K562 (cell line): ENCODE results near the gene FGFR4. TPM values are rescaled to one million over a fixed set of nuclear protein-coding genes. Genes with fewer than 3 reads are reported as not detected.

ENCODE experiments used
- ATAC-seq: fragments of 200-7000 bp; cut with Tn5 transposase; 3 replicates; pipeline ENCODE4 v1.9.1; 2020; ENCODE audit warnings: moderate library complexity
- BruUV-seq: library from RNA; stranded (reverse); fragments of 400-500 nt; replicated peaks from 2 replicates; lab custom pipeline; 2021; lab: Mats Ljungman, UMichigan
- CTCF ChIA-PET: fragments of 300-600 bp; formaldehyde crosslinking; extraction: SDS; loops from one replicate; lab custom pipeline; 2021; ENCODE audit warnings: low intra/inter-chr PET ratio; lab: Yijun Ruan, JAX
- POLR2A ChIA-PET: fragments of 300-600, 350-650 bp; sonication (Branson Sonifier 250); formaldehyde crosslinking; extraction: SDS; loops from one replicate; lab custom pipeline; 2021; ENCODE audit warnings: antibody characterized with exemption, inconsistent platforms; lab: Yijun Ruan, JAX
- DNase-seq, 4 experiments: peaks; one replicate each; pipeline versions ENCODE4 v3.0.0 to v3.0.0-alpha.2; 2011 to 2018; ENCODE audit warnings: low spot score in 3 of 4, mixed read lengths in 3 of 4; ENCODE audit errors: extremely low read depth in 1 of 4
- FAIRE-seq: peaks from 2 replicates; lab custom pipeline; 2011; peaks lifted over from hg19 to GRCh38; lab: Jason Lieb, UNC
- H2AFZ ChIP-seq: 2 replicates; pipeline ENCODE4 v1.6.0; 2011; ENCODE audit warnings: low read depth, low read length, control low read depth, inconsistent platforms
- H3K27ac ChIP-seq: fragments of 200-600 bp; 3 replicates; pipeline ENCODE4 v1.8.0; 2011; ENCODE audit warnings: low read depth, mild to moderate bottlenecking, control low read depth, inconsistent platforms, low read length, moderate library complexity, mixed read lengths; ENCODE audit errors: extremely low read depth
- H3K27me3 ChIP-seq, 2 experiments: fragments of 300-600 bp in 1 of 2; 2 replicates in 1 of 2; 3 replicates in 1 of 2; pipeline versions ENCODE4 v1.6.0 to v1.8.0; 2011; ENCODE audit warnings: inconsistent platforms in 2 of 2, low read length in 2 of 2, mild to moderate bottlenecking in 1 of 2, mixed read lengths in 1 of 2, moderate library complexity in 1 of 2; ENCODE audit not compliant: control insufficient read depth in 2 of 2, insufficient read depth in 2 of 2
- H3K36me3 ChIP-seq: fragments of 300-600 bp; 3 replicates; pipeline ENCODE4 v1.8.0; 2011; ENCODE audit warnings: mild to moderate bottlenecking, low read length, inconsistent platforms; ENCODE audit not compliant: control insufficient read depth, insufficient read depth
- H3K4me1 ChIP-seq, 2 experiments: fragments of 200-600 bp in 1 of 2; replicated peaks in 1 of 2; 2 replicates in 1 of 2; 3 replicates in 1 of 2; pipeline versions ENCODE4 v1.5.1 to v1.8.0; 2011; ENCODE audit warnings: inconsistent platforms in 2 of 2, low read length in 2 of 2, mild to moderate bottlenecking in 1 of 2, mixed read lengths in 1 of 2, moderate library complexity in 1 of 2; ENCODE audit not compliant: control insufficient read depth in 2 of 2, insufficient read depth in 2 of 2
- H3K4me2 ChIP-seq: 2 replicates; pipeline ENCODE4 v1.6.1; 2011; ENCODE audit warnings: low read length, control low read depth, inconsistent platforms, mixed read lengths; ENCODE audit not compliant: insufficient read depth
- H3K4me3 ChIP-seq: fragments of 200-600 bp; sonication (generic), shearing (Covaris generic); 2 replicates; pipeline ENCODE4 v1.5.1; 2016; ENCODE audit warnings: control low read depth, inconsistent platforms
- H3K79me2 ChIP-seq: fragments of 200-600 bp; 3 replicates; pipeline ENCODE4 v1.8.0; 2011; ENCODE audit warnings: low read length, inconsistent platforms; ENCODE audit not compliant: control insufficient read depth, insufficient read depth
- H3K9ac ChIP-seq, 2 experiments: 2 replicates each; pipeline versions ENCODE4 v1.6.0 to v1.6.1; 2011; ENCODE audit warnings: low read depth in 2 of 2, low read length in 2 of 2, control low read depth in 1 of 2, inconsistent platforms in 1 of 2, mild to moderate bottlenecking in 1 of 2, mixed read lengths in 1 of 2; ENCODE audit not compliant: insufficient read depth in 1 of 2
- H3K9me1 ChIP-seq: one replicate; pipeline ENCODE4 v1.6.0; 2011; ENCODE audit warnings: inconsistent platforms, mild to moderate bottlenecking, low read length, moderate library complexity; ENCODE audit not compliant: control insufficient read depth, insufficient read depth
- H3K9me3 ChIP-seq: replicated peaks from 2 replicates; pipeline ENCODE4 v1.5.1; 2011; ENCODE audit warnings: low read depth, low read length, inconsistent platforms; ENCODE audit not compliant: control insufficient read depth, insufficient read depth
- H4K20me1 ChIP-seq: replicated peaks from 2 replicates; pipeline ENCODE4 v1.6.1; 2011; ENCODE audit warnings: low read length, inconsistent platforms, mixed read lengths; ENCODE audit not compliant: control insufficient read depth, insufficient read depth
- ATF7 ChIP-seq: fragments of 450-650 bp; IDR thresholded peaks from 2 replicates; pipeline ENCODE4 v1.7.1; 2014; ENCODE audit warnings: mild to moderate bottlenecking, moderate library complexity
- GABPB1 ChIP-seq: sonication (generic); formaldehyde crosslinking; IDR thresholded peaks from 2 replicates; pipeline ENCODE4 v1.8.0; 2022; ENCODE audit warnings: mild to moderate bottlenecking, missing genetic modification reagents
- HCFC1 ChIP-seq: IDR thresholded peaks from 2 replicates; pipeline ENCODE4 v1.6.1; 2012; ENCODE audit warnings: low read depth, low read length, improper control_type of control experiment
- HDAC8 ChIP-seq: fragments of 450-650 bp; IDR thresholded peaks from 2 replicates; pipeline ENCODE4 v1.6.1; 2016; ENCODE audit warnings: mild to moderate bottlenecking, missing genetic modification characterization, moderate library complexity, missing compliant biosample characterization
- JUN ChIP-seq, 2 experiments: sonication (generic) in 1 of 2; formaldehyde crosslinking in 1 of 2; IDR thresholded peaks; 2 replicates each; pipeline versions ENCODE4 v1.6.1 to v1.8.0; 2012 to 2022; ENCODE audit warnings: borderline replicate concordance in 2 of 2, mild to moderate bottlenecking in 2 of 2, improper control_type of control experiment in 1 of 2, low read depth in 1 of 2, low read length in 1 of 2, missing genetic modification reagents in 1 of 2
- KLF16 ChIP-seq: IDR thresholded peaks from 2 replicates; pipeline ENCODE4 v1.6.1; 2016; ENCODE audit warnings: antibody characterized with exemption
- NR4A1 ChIP-seq, 2 experiments: fragments of 250-450 bp in 1 of 2; fragments of 450-650 bp in 1 of 2; sonication (Bioruptor Pico) in 1 of 2; IDR thresholded peaks; 2 replicates each; pipeline versions ENCODE4 v1.4.0 to v1.6.1; 2016 to 2020; ENCODE audit warnings: mild to moderate bottlenecking in 2 of 2, missing compliant biosample characterization in 1 of 2, missing genetic modification characterization in 1 of 2, moderate library complexity in 1 of 2
- SP2 ChIP-seq: IDR thresholded peaks from 2 replicates; pipeline ENCODE4 v1.6.1; 2011; ENCODE audit warnings: mild to moderate bottlenecking, low read depth, low read length, moderate library complexity; ENCODE audit not compliant: poor library complexity, severe bottlenecking; ENCODE audit errors: extremely low read depth
- ZNF12 ChIP-seq: sonication (generic); formaldehyde crosslinking; IDR thresholded peaks from 2 replicates; pipeline ENCODE4 v1.4.0; 2020; ENCODE audit warnings: mild to moderate bottlenecking, missing genetic modification reagents
- ZNF274 ChIP-seq: IDR thresholded peaks from 2 replicates; pipeline ENCODE4 v1.6.1; 2011; ENCODE audit warnings: low read depth, mild to moderate bottlenecking, low read length, moderate library complexity, borderline replicate concordance
- ZNF282 ChIP-seq: sonication (generic); formaldehyde crosslinking; IDR thresholded peaks from 2 replicates; pipeline ENCODE4 v1.8.1; 2023; ENCODE audit warnings: missing genetic modification reagents
- WGBS: fragments of 100-300 bp; shearing (Covaris generic); methylation state at CpG from one replicate; pipeline ENCODE4 v1.1.6; 2016; ENCODE audit warnings: low coverage, mixed read lengths; ENCODE audit not compliant: insufficient coverage; ENCODE audit errors: missing lambda C conversion rate; 5-methylcytosine and 5-hydroxymethylcytosine counted together
- in situ Hi-C: fragments of 300-500 bp; cut with MboI; formaldehyde crosslinking; loops from 4 replicates; pipeline ENCODE4 v1.15.0; 2018; ENCODE audit warnings: inconsistent platforms, mixed read lengths
- intact Hi-C: fragments of 100-400 bp; cut with micrococcal nuclease; formaldehyde crosslinking; loops from 2 replicates; pipeline ENCODE4 v1.14.2; 2022
- polyA plus RNA-seq, 8 experiments: library from polyadenylated mRNA; depleted of rRNA in 4 of 8; stranded (reverse) in 5 of 8; unstranded in 3 of 8; fragments of >200 nt; fragmentation: Nextera tagmentation in 2 of 8; fragmentation: Illumina TruSeq in 1 of 8; extraction: Ambion mirVana in 2 of 8; extraction: Trizol in 1 of 8; gene quantifications; 2 replicates each; pipeline versions ENCODE4 v1.2.1 to v1.2.3, GENCODE V29; 2011 to 2014; ENCODE audit warnings: inconsistent platforms in 1 of 8, missing spikeins in 1 of 8
- total RNA-seq, 7 experiments: library from RNA; depleted of rRNA in 6 of 7; stranded (reverse); fragments of >200 nt in 6 of 7; fragmentation: Illumina TruSeq in 2 of 7; extraction: Trizol in 2 of 7; gene quantifications; 2 replicates each; pipeline versions ENCODE4 v1.2.1 to v1.2.3, GENCODE V29; 2011 to 2021; ENCODE audit warnings: low replicate concordance in 1 of 7
- TF ChIP-seq, protein P1 (sequence below): sonication (generic); formaldehyde crosslinking; IDR thresholded peaks from 2 replicates; pipeline ENCODE4 v1.8.0; 2023; ENCODE audit warnings: missing genetic modification reagents, mild to moderate bottlenecking, borderline replicate concordance
- TF ChIP-seq, protein P2 (sequence below): sonication (generic); formaldehyde crosslinking; IDR thresholded peaks from 2 replicates; pipeline ENCODE4 v1.8.0; 2022; ENCODE audit warnings: mild to moderate bottlenecking, low read depth, missing genetic modification reagents

FGFR4 gene
- total and polyA plus RNA-seq, 9 of the 15 experiments (the other 6 are each of a cell fraction or from before 2014, with no cell fraction given): 0.76 to 35.4 (median 7.5) TPM

DNA sequence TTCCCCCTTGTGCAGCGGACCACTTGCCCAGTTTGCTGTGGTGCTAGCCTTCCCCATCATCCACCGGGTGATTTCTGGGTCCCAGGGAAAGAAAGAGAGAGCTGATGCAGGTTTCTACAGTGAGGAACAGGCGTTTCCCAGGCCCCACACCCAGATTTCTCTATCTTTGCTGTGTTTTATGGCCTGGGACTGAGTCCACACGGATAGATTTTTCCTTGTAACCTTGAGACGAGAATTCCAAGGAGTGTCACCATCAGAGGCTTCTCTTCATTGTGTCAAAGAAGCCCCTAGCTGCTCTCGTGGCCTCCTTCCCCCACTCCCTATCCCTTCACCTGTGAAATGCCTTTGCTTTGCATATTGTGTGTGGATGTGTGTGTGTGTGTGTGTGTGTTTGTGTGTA, 21.2 kb upstream of the FGFR4 start (continued):
- TF ChIP-seq ZNF274: no peak

DNA sequence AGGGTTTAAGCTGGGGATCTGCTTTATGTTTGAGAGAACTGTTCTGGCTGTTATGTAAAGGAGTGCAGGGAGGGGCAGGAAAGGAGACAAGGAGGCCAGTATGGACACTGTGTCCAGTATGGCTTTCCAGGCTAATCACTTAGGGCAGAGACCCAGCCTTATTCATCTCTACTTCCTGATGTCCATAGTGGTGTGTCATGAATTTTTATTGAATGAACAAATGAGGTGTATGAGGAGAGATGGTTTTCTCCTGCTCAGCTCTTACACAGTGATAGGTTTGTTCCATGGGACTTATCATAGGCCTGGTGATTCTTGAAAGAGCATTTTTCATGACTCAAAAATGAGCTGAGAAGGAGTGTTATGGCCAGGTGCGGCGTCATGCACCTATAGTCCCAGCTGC, 20.5 kb upstream of the FGFR4 start:
- TF ChIP-seq GABPB1 (CRISPR knock-in tag) (no peak), HCFC1 (no peak), NR4A1 (CRISPR knock-in tag; IDR thresholded peaks at IDR 0.05) (no peak), NR4A1 (tag; IDR thresholded peaks at IDR 0.05) (no peak), JUN (IDR thresholded peaks at IDR 0.05; ENCODE audit: borderline replicate concordance, low read depth, low read length) (no peak), JUN (CRISPR knock-in tag; IDR thresholded peaks at IDR 0.05; ENCODE audit: borderline replicate concordance) (no peak), ATF7 (no peak), ZNF12 (no peak), ZNF282 (CRISPR knock-in tag) (no peak), HDAC8 (tag) (no peak), SP2 (no peak), KLF16 (no peak)
- TF ChIP-seq, protein P1, sequence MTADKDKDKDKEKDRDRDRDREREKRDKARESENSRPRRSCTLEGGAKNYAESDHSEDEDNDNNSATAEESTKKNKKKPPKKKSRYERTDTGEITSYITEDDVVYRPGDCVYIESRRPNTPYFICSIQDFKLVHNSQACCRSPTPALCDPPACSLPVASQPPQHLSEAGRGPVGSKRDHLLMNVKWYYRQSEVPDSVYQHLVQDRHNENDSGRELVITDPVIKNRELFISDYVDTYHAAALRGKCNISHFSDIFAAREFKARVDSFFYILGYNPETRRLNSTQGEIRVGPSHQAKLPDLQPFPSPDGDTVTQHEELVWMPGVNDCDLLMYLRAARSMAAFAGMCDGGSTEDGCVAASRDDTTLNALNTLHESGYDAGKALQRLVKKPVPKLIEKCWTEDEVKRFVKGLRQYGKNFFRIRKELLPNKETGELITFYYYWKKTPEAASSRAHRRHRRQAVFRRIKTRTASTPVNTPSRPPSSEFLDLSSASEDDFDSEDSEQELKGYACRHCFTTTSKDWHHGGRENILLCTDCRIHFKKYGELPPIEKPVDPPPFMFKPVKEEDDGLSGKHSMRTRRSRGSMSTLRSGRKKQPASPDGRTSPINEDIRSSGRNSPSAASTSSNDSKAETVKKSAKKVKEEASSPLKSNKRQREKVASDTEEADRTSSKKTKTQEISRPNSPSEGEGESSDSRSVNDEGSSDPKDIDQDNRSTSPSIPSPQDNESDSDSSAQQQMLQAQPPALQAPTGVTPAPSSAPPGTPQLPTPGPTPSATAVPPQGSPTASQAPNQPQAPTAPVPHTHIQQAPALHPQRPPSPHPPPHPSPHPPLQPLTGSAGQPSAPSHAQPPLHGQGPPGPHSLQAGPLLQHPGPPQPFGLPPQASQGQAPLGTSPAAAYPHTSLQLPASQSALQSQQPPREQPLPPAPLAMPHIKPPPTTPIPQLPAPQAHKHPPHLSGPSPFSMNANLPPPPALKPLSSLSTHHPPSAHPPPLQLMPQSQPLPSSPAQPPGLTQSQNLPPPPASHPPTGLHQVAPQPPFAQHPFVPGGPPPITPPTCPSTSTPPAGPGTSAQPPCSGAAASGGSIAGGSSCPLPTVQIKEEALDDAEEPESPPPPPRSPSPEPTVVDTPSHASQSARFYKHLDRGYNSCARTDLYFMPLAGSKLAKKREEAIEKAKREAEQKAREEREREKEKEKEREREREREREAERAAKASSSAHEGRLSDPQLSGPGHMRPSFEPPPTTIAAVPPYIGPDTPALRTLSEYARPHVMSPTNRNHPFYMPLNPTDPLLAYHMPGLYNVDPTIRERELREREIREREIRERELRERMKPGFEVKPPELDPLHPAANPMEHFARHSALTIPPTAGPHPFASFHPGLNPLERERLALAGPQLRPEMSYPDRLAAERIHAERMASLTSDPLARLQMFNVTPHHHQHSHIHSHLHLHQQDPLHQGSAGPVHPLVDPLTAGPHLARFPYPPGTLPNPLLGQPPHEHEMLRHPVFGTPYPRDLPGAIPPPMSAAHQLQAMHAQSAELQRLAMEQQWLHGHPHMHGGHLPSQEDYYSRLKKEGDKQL (CRISPR knock-in tag): no peak
- TF ChIP-seq, protein P2, sequence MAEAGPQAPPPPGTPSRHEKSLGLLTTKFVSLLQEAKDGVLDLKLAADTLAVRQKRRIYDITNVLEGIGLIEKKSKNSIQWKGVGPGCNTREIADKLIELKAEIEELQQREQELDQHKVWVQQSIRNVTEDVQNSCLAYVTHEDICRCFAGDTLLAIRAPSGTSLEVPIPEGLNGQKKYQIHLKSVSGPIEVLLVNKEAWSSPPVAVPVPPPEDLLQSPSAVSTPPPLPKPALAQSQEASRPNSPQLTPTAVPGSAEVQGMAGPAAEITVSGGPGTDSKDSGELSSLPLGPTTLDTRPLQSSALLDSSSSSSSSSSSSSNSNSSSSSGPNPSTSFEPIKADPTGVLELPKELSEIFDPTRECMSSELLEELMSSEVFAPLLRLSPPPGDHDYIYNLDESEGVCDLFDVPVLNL (CRISPR knock-in tag): no peak
- peaks cover 52% of the 10 kb centered on the region; the same call in 2 of the 3 replicates for H3K36me3 ChIP-seq
- H3K79me2 ChIP-seq: no peaks in the 10 kb centered on the region
- DNase-seq (no peak), FAIRE-seq (no peak), ATAC-seq (no peak)
- H3K27ac ChIP-seq: no peak overlapping the region
- POLR2A ChIA-PET: interaction anchor here (1.1 to 1.3 kb wide), 2 partner anchors 16 to 20 kb away, joined by 3 read pairs; no protein-coding TSS in a partner anchor
- BruUV-seq: no TSS peak
- no peaks in the 10 kb centered on the region for H3K9me3 ChIP-seq
- no peaks in the 10 kb centered on the region for H3K9me1 ChIP-seq
- CTCF ChIA-PET: no interaction called here
- H3K4me2 ChIP-seq: no peak overlapping the region
- H2AFZ ChIP-seq: no peak overlapping the region
- no peaks in the 10 kb centered on the region for H3K4me1 ChIP-seq
- in situ Hi-C loops (no loop called here), intact Hi-C loops (no loop called here)
- no peak overlapping the region for H3K9ac ChIP-seq
- H3K4me3 ChIP-seq: no peak overlapping the region
- 0 out of 2 replicates have a peak, but pooled peaks cover 3% of the 10 kb centered on the region for H4K20me1 ChIP-seq
- WGBS: 95% methylated on average over 2 of the region's 2 CpGs
- no peaks in the 10 kb centered on the region for H3K27me3 ChIP-seq
